PFSK-1 (cell line): ENCODE data around the gene RHOJ.

Experiments
- POLR2AphosphoS5 ChIP-seq: IDR thresholded peaks from 2 replicates; pipeline ENCODE4 v1.6.1; 2012; ENCODE audit warnings: low read depth, mild to moderate bottlenecking, control low read depth, low read length, moderate library complexity
- SIN3A ChIP-seq: IDR thresholded peaks from 2 replicates; pipeline ENCODE4 v1.6.1; 2012; ENCODE audit warnings: mild to moderate bottlenecking, low read length, moderate library complexity, borderline replicate concordance; ENCODE audit not compliant: insufficient read depth
- TAF1 ChIP-seq: IDR thresholded peaks from 2 replicates; pipeline ENCODE4 v1.6.1; 2012; ENCODE audit warnings: low read length, control low read depth, borderline replicate concordance; ENCODE audit not compliant: insufficient read depth

- TF ChIP-seq POLR2AphosphoS5 (no peak), SIN3A (no peak), TAF1 (no peak)
Measured at GRCh38 chr14:63174760-63175191, 29.5 kb upstream of the RHOJ start.
